Esophagus squamous epithelium (tissue), 4 donors: ENCODE measurements around the gene NDFIP2.

Experiments
- CTCF ChIP-seq, 6 experiments: fragments of 450-650 bp in 4 of 6; fragments of 200-600 bp in 2 of 6; sonication (generic) in 2 of 6; IDR thresholded peaks; one replicate each; pipeline ENCODE4 v1.5.1; 2016 to 2019; ENCODE audit warnings: antibody characterized with exemption in 6 of 6, mild to moderate bottlenecking in 4 of 6, moderate library complexity in 4 of 6
- POLR2A ChIP-seq, 4 donors: fragments of 450-650 bp; IDR thresholded peaks; one replicate each; pipeline ENCODE4 v1.6.1; 2017; ENCODE audit warnings: antibody characterized with exemption in 4 of 4, mild to moderate bottlenecking in 4 of 4, moderate library complexity in 3 of 4

- TF ChIP-seq CTCF (IDR thresholded peaks at IDR 0.05), result no peak
- no peak for TF ChIP-seq POLR2A (IDR thresholded peaks at IDR 0.05)
Observed at GRCh38 chr13:79531542-79532254, 50.7 kb downstream of the NDFIP2 start.
